HG03571 (cell line): Measurements from ENCODE around the gene IMPG1.
"Not testable (repeated sequence)": the region's sequence is repeated elsewhere in the genome, so short reads cannot be mapped to it uniquely, and the experiment has no call there.

Source experiments
- ATAC-seq: cut with Tn5 transposase; IDR thresholded peaks from one replicate; pipeline ENCODE4 v1.9.1; 2021; ENCODE audit not compliant: unreplicated experiment

Gene IMPG1

GRCh38 chr6:75963569-75963968 lies 108.9 kb downstream of the IMPG1 start:
- no peak for ATAC-seq

GRCh38 chr6:75952128-75952527 lies 120.3 kb downstream of the IMPG1 start:
- no peak for ATAC-seq

GRCh38 chr6:75947935-75948334 lies 124.5 kb downstream of the IMPG1 start:
- ATAC-seq: no peak

- ATAC-seq: no peak
These were observed 126.2 kb downstream of the IMPG1 start for GRCh38 chr6:75946146-75946831.

GRCh38 chr6:75943381-75943780 lies 129.1 kb downstream of the IMPG1 start:
- no peak for ATAC-seq

- no peak for ATAC-seq
These were observed 131.0 kb downstream of the IMPG1 start for GRCh38 chr6:75941509-75941908.

- ATAC-seq: no peak
These were observed 131.9 kb downstream of the IMPG1 start for GRCh38 chr6:75940564-75940963.

GRCh38 chr6:75937846-75938245 lies 134.6 kb downstream of the IMPG1 start:
- no peak for ATAC-seq

- no peak for ATAC-seq
These were observed 135.8 kb downstream of the IMPG1 start for GRCh38 chr6:75936682-75937081.

- ATAC-seq: no peak
These were observed 137.0 kb downstream of the IMPG1 start for GRCh38 chr6:75935473-75935793.

GRCh38 chr6:75934643-75935472 lies 137.6 kb downstream of the IMPG1 start:
- ATAC-seq: peak; percentile 60

GRCh38 chr6:75933387-75933975 lies 139.0 kb downstream of the IMPG1 start:
- no peak for ATAC-seq

GRCh38 chr6:75932067-75932466 lies 140.4 kb downstream of the IMPG1 start:
- ATAC-seq: no peak

- no peak for ATAC-seq
These were observed 141.3 kb downstream of the IMPG1 start for GRCh38 chr6:75931011-75931680.

- ATAC-seq: peak; percentile 45
These were observed 145.9 kb downstream of the IMPG1 start for GRCh38 chr6:75926293-75927168.

- no peak for ATAC-seq
These were observed 150.2 kb downstream of the IMPG1 start for GRCh38 chr6:75922226-75922625.

- ATAC-seq: no peak
These were observed 159.4 kb downstream of the IMPG1 start for GRCh38 chr6:75913040-75913439.

GRCh38 chr6:75907444-75907843 lies 165.0 kb downstream of the IMPG1 start:
- no peak for ATAC-seq

- no peak for ATAC-seq
These were observed 165.6 kb downstream of the IMPG1 start for GRCh38 chr6:75906871-75907270.

GRCh38 chr6:75905129-75905528 lies 167.3 kb downstream of the IMPG1 start:
- ATAC-seq: not testable (repeated sequence)

- ATAC-seq: not testable (repeated sequence)
These were observed 172.2 kb downstream of the IMPG1 start for GRCh38 chr6:75900216-75900615.
